ENCODE results near the gene TRAF3.

Gene TRAF3

GRCh38 chr14:102778338-102779083 is 1.3 kb downstream of the TRAF3 start:
- peak; percentile 26 for DNase-seq

- DNase-seq = no peak
These were observed 1.8 kb downstream of the TRAF3 start for GRCh38 chr14:102779084-102779462.

- no peak for DNase-seq
These were observed 2.5 kb downstream of the TRAF3 start for GRCh38 chr14:102779574-102780315.

- no peak for DNase-seq
These were observed 3.8 kb downstream of the TRAF3 start for GRCh38 chr14:102781063-102781462.

- DNase-seq = no peak
These were observed 5.7 kb downstream of the TRAF3 start for GRCh38 chr14:102782974-102783373.

GRCh38 chr14:102784892-102785594 is 7.8 kb downstream of the TRAF3 start:
- DNase-seq = no peak

- no peak for DNase-seq
These were observed 8.3 kb downstream of the TRAF3 start for GRCh38 chr14:102785595-102785963.

GRCh38 chr14:102786768-102787167 is 9.5 kb downstream of the TRAF3 start:
- DNase-seq = no peak

- no peak for DNase-seq
These were observed 12.1 kb downstream of the TRAF3 start for GRCh38 chr14:102789349-102789748.

- DNase-seq = no peak
These were observed 16.5 kb downstream of the TRAF3 start for GRCh38 chr14:102793531-102794328.

GRCh38 chr14:102795060-102795925 is 18.0 kb downstream of the TRAF3 start:
- DNase-seq = no peak

GRCh38 chr14:102796661-102797190 is 19.5 kb downstream of the TRAF3 start:
- no peak for DNase-seq

- no peak for DNase-seq
These were observed 21.7 kb downstream of the TRAF3 start for GRCh38 chr14:102798926-102799325.

- no peak for DNase-seq
These were observed 22.7 kb downstream of the TRAF3 start for GRCh38 chr14:102799684-102800562.

- DNase-seq = no peak
These were observed 25.7 kb downstream of the TRAF3 start for GRCh38 chr14:102802834-102803523.

GRCh38 chr14:102804858-102805257 is 27.6 kb downstream of the TRAF3 start:
- DNase-seq = no peak

GRCh38 chr14:102805371-102805891 is 28.2 kb downstream of the TRAF3 start:
- DNase-seq = no peak

- no peak for DNase-seq
These were observed 28.7 kb downstream of the TRAF3 start for GRCh38 chr14:102805941-102806340.

- DNase-seq = no peak
These were observed 29.2 kb downstream of the TRAF3 start for GRCh38 chr14:102806447-102806846.

- DNase-seq = no peak
These were observed 29.8 kb downstream of the TRAF3 start for GRCh38 chr14:102807013-102807406.
